GM18519 (cell line): ENCODE measurements around the gene TSHZ2.

Experiments used
- ATAC-seq: cut with Tn5 transposase; IDR thresholded peaks from one replicate; pipeline ENCODE4 v1.9.1; 2021; ENCODE audit warnings: mild to moderate bottlenecking, moderate library complexity; ENCODE audit not compliant: unreplicated experiment, low FRiP score

Gene TSHZ2

DNA sequence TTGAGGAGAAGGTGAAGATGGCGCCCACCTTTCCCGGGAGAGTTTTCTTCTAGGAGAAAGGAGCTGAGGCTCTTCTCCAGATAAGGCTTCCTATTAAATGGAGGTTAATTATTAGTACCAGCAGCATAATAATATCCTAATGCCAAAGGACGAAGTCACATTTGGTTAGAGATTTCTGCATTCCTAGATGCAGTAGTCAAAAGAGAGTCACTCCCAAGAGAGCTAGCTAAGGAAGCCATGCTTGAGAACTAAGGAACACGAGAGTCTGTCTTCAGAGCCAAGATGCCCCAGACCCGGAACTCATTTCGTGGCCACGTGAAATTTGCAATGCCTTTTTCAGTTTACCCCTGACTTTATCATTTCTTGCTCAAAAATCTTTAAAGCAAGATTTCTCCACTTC is 132.7 kb downstream of the TSHZ2 start:
- no peak for ATAC-seq

DNA sequence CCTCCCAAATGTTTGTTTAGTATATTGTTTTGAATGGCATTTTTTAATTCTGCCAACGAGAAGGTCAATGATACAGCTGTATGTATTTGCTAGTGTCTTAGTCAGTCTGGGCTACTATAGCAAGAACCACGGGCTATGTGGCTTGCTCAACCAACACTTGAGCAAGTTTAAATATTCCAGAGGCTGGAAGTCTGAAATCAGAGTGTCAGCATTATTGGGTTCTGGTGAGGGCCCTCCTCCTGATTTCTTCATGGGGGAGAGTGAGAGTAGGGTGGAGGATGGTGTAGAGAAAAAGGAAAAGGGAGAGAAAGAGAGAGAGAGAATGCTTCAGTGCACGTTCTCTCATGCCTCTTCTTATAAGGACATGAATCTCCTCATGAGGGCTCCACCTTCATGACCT is 144.6 kb downstream of the TSHZ2 start:
- ATAC-seq = no peak

DNA sequence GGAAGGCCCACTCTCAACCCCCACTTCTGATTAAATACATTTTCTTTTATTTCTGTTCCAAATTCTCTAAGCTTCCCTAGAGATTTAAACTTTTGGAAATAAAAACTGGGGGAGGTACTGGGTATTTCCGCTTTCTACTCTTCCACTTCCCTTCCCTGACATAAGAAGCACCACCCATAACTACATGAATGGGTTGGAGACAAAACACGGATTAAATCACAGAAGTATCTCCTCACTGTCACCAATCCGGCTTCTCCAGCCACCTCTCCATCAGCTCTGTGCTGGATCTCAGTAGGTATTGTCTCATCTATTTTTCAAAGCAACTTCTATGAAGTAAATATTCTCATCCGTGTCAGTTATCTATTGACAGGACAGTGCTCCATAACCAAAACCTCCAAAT is 150.7 kb downstream of the TSHZ2 start:
- no peak for ATAC-seq

DNA sequence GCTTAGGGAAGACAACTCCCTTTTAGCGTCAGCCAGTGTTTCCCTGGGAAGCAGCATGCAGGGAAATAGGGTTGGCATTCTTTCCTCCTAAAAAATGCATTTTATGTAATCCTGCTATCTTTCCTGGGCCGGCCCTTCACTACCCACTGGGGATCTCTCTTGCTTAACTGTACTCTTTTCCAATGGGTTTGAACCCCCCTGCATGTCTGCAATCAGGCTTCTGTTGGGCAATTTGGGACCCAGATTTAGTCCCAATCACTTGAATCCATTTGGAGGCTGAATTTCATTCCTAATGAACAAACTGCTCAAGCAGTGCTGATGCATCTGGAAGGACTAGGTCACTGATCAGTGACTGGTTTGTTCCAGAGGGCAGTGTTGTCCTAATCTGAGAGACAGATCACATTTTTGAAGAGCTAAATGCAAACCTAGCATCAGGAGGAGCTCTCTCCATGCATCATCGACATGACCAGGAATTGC is 152.0 kb downstream of the TSHZ2 start:
- no peak for ATAC-seq

DNA sequence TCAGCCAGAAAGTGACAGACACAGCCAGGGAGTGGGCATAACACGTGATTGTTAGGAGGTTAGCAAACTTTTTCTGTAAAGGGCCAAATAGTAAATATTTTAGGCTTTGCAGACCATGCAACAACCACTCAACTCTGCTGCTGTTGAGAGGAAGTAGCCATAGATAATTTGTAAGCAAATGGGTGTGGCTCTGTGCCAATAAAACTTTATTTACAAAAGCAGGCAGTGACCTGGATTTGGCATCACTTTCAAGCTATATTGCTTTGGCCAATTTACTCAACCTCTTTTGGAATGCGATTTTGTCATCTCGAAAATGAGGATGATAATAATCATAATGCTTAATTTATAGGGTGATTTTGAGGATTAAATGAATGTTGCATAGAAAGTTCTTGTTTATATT is 152.6 kb downstream of the TSHZ2 start:
- no peak for ATAC-seq

DNA sequence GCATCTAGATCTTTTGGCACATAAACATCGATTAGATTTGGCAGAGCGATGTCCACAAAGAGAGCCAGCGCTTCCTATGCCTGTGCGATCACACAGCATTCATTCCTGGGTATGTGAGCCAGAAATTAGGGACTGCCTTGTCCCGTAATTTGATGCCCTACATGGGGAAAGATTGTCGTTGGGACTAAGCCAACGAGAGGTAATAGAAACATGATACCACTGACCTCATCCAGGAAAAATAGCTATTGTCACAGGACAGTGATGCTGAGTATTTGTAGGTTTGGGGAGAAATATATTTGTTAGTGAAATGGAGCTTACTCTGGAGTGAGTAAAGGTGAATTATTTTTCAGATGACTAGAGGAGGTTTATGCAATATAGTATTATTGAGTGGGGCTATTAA is 154.0 kb downstream of the TSHZ2 start:
- ATAC-seq = no peak

DNA sequence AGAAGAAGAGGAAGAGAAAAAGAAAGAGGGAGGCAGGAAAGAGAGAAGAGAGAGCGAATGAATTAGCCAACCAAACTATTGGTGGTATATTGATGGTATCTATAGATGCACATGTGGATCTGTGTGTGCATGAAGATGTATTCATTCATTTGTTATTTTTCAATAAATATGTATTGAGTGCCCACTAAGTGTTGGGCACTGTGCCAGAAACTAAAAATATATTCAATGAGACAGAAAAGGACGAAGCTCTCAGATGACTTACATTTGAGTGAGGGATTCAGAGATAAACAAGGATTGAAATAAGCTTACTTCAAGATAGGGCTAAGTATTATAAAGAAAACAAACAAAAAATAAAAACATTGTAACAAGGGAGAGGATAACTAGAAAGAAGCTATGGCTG is 154.9 kb downstream of the TSHZ2 start:
- ATAC-seq = no peak

DNA sequence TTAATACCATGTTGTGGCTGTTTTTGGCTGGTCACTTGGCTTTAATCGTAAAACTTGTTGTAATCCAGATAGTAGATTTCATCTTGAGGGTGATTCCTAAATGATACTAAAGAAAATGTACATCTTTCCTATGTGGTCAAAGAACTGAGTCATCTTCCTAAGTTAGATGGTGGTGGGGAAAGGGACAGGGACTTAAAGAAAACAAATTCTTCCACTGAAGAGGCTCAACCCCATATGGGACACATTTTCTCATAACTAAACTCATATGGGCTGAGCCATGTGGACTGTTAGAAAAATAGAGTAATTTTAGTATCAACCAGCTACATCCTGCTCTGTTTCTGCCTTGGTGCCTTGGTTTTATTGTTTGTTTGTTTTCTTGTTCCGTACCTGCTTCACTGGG is 155.8 kb downstream of the TSHZ2 start:
- no peak for ATAC-seq

DNA sequence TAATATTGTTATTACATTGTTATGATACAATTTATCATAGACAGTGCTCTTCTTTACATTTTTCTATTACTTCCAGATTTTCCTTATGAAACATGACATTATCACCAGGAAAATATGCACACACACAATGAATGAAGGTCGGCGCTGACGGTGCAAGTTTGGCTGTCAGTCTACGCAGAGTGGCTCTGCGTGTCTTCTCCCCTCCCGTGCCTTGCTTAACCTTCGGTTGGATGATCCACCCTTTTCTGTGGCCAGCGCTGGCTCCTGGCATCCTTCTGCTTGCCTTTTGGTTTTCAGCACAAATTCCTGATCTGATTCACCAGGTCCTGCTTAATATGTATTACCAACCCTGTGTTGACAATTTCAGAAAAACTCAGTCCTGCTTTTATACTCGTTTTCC is 157.4 kb downstream of the TSHZ2 start:
- no peak for ATAC-seq

DNA sequence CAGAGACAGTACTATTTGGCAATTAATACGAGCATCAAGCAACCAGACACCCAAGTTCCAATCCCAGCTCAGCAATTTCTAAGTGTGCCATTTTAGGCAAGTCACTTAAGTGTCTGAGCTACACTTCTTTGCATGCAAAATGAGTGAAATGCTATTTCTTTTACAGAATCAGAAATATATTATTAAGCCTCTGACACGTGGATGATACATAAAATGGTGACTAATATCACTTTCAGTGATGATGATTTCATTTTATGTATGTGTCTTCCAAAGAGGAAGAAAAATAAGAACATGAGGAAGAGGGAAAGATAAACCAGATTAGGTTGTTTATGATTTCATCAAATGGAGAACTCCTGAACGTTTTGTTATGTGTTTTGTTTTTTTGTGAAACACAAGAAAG is 158.6 kb downstream of the TSHZ2 start:
- ATAC-seq = no peak

DNA sequence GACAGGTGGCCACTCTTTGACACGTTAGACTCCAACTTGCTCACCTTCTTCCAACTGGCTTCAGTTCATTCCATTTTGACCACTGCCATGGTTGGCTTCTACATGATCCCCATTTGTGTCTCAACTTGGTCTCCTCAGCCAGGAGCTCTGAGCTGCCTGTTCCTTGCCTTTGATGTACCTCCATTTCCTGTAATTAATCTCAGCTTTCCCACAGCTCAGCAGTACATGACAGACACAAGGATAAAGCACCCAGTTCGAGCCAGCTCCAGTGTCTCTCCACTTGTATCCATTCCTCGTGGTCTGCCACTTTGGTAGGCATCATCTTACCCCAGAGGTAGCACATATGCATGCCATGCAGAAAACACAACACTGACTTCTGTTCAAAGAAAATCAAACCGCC is 161.0 kb downstream of the TSHZ2 start:
- ATAC-seq = no peak

DNA sequence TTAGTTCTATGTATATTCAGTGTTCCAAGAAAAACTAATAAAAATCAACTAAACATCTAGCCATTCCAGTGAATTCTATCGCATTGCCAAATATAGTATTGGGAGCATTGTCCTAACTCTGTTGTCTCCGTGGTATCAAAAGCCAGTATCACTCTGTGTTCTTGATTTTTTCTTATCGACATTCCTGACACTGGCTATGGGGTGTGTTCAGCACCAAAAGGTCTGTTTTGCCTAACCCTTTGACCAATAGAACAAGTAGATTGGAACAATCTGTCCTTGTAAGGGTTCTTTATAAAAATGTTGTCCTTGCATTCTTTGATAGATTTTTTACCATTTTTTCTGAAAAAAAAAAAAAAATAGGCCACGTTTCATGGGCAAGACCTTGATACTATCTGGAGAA is 161.5 kb downstream of the TSHZ2 start:
- ATAC-seq = no peak

DNA sequence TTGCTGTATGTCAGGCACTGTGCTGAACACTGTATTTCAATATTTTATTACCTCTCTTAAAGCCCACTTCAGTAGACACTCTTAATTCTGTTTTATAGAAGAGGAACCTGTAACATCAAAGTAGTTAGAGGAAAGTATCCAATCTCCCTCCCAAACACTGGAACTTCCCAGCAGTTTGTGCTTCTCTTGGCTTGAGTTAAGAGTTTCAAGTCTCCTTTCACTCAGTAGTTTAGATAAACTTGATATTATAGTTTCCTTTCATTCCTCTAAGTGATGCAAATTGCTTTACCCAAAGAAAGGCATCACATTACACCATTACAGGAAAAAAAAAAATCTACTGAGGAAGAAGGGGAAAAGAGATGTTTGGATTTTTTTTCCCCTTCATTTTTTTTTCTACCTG is 164.3 kb downstream of the TSHZ2 start:
- no peak for ATAC-seq

DNA sequence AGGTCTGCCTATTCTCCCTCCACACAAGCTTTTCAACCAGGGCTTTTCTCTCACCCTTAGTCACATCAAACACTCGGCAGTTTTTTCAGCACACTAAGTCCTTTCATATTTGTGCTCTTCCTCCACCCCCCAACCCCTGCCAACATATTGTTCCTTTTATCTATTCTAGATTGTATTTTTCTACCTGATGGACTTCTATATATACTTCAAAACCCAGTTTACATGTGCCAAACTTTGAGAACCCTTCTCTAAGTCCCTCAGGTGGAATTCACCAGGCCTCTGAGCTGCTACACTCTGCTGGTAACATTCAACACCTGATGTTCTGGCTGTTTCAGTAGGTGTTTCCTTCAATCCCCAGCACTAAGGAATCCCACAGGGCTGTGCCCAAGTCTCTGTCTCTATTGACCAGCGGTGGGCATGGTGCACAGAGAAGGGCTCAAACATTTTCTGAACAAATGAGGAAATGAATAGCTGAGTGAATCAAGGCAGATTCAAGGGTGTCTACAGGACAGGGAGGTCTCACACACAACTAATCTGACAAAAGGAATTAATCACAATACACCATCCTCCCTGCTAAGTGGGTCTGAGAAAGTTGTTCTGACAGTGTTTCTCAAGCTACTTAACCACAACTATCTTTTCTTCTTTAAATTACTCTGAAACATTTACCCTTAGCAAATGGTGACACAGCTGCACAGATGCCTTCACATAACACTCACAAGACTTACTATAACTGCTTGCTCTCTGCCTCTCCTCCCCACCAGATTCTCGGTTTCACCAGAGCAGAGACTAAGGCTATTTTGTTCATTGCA is 166.5 kb downstream of the TSHZ2 start:
- peak; percentile 97 for ATAC-seq

DNA sequence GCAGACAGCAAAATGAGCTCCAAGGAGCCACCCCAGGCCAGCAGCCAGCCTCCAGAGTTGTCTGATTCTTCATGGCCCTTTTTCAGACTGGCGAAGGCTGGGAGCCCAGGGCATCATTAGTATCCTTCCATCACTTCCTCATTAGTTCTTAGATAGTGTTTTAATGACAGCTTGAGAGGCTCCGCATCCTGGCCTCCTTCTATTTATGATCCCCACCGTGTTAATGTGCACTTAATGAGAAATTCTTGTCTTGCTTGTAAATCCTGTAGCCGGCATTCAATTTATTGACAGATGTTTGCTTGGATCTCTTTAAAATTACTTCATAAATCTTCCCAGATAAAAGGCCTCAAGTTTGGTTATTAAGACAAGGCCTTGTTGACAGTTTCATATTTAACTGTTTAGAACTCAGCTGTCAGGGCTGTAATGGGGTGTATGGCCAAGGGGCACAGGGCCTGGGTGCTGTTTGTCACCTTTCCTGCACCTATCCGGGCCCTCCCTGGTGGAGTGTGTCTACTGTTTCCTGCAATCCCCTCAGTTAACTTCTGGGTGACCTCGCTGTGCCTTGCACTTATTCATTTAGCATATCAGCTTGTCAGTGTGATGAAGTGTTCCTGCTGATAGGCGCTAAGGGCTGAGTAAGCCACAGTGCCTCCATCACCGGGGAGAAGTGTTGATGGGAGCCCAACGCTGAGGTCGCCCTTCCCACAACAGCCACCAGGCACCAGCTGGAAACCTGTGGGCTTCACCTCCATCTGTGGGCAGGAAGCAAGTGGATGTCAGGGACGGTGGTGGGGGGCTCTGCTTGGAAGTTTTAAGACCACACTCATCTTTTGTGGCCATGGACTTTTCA is 169.3 kb downstream of the TSHZ2 start:
- ATAC-seq = no peak

DNA sequence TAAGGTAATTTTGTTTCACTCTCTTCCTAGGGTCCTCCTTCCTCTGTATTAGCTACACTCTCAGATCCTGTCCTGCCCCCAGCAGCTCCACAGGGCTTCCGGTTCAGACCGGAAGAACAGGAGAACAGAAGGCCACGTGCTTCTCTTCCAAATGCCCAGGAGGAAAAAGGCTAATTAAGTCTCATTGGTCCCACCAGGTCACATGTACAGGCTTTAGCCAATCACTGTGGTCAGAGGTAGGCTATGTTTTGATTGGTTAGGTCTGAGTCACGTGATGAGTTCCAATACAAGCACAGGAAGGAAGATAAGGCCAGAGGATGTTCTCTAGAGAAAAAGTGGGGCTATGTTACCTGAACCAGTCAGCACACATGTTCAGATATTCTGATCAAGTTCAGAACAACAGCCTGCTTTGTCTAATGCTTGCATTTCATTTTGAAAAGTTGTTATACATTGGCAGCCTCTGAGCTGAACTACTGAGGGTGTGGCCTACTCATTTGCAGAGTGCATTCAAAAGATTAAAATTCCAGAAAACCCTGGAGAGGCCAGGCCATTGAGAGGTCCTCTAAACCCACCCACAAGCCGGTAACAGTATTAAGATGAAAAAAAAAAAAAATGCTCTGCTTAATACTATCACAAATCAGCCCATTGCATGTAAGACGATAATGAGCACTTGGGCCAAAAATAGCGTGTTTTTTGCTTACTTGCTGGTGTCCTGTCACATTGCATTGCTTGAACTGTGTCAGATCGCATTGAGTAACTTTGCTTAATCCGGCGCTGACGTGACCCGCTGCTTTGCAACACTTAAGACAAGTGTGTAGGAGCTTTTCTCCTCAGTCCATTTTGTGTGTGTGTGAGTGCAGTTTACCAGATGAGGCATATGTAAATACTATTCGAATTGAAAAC is 170.3 kb downstream of the TSHZ2 start:
- no peak for ATAC-seq

DNA sequence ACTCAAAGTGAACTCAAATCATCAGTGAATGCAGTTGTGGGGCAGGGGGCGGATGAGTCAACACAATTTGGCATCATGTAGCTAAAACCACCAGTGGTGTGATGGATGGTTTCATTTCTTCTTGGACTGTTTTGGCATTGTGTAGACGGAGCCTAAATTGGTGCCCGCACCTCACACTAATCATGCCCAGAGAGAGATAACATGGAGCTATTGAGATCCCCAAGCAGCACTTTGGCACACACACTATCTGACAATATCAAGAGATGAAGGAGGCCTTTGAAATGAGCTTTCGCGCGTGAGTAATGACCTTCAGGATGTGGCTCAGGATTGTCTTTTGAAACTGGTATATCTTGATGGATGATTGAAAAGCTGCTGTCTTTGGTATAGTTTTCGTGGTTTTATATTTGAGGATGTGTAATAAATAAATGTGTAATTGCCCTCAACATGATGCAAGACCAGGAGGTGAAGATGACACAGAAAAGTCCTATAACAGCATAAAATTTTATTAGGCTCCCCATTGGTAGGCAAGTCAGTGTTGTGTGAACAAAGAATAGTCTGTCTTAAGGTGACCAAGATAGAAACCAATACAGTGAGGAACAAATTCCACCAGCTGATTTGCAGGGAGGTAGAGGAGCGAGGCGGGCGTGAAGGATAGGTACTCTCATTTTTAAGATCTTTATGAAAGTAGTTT is 174.2 kb downstream of the TSHZ2 start:
- peak; percentile 81 for ATAC-seq

DNA sequence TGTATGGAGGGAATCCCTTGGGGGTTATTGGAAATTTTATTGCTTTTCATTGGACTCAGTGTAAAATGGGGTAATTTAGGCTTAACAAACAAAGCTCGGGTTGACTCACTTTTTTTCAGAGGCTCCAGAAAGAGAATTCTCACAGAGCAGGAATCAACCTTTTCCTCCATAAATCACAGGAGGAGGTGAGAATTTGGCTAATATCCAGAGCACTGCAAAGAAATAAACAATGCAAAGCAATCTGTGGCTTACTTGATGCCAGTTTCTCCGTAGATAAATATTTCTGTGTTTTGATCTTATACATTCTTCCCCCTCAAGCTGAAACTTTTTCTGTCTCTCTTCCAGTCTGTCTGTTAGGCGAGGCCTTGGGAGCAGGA is 176.6 kb downstream of the TSHZ2 start:
- no peak for ATAC-seq

DNA sequence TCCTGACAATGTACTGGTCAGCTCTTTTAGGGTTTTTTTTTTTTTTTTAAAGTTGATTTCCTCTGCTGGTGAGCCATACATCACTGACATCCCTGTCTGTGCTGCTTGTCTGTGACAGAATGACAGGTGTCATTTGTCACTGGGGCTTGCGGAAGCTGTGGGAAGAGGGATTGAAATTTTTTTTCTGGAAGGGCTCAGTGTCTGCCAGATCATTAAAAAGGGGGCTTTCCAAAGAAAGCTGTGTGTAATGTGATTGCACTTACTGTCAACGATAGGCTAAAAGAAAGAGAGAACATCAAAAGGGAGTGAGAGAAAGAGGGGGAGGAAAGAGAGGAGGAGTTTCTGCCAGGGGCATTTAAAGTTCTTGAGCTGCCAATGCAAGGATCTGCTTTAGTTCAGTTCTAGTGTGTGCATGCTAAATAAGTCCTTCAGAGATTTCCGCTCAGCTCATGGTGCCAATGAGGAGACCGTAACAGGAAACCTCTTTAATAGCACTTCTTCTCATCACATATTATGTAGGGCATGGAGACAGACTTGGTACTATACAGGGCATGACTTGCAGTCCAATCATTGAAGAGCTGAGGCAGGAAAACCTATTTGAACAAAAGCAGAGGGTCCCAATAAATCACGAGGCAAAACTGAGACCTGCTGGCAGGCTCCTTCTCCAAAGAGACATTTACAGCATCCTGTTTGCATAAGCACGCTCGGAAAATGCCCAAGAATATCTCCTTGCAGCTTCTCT is 177.2 kb downstream of the TSHZ2 start:
- ATAC-seq = no peak

DNA sequence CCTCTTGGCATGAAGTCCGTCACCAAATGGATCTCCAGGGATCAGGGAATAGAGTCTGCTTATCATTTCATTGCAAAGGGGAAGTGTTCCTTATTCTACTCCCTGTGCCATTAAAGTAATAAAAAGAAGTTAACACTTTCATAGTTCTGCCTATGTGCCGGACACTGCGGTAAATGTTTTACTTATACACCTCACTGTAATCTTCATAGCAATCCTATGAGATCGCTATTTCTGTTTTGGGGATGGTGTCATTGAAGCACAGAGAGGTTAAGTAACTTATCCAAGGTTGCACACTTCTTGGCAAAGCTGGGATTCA is 177.7 kb downstream of the TSHZ2 start:
- ATAC-seq = no peak
